SH-SY5Y (cell line): ENCODE results near the gene NFIB.

ENCODE experiments used
- GATA2 ChIP-seq: IDR thresholded peaks from 2 replicates; pipeline ENCODE4 v1.6.1; 2011; ENCODE audit warnings: mild to moderate bottlenecking, low read depth, low read length
- GATA3 ChIP-seq: IDR thresholded peaks from 2 replicates; pipeline ENCODE4 v1.6.1; 2011; ENCODE audit warnings: low read depth, mild to moderate bottlenecking, low read length, moderate library complexity

- no peak for TF ChIP-seq GATA3
- no peak for TF ChIP-seq GATA2
These were observed 55.2 kb downstream of the NFIB start for GRCh38 chr9:14258660-14259239.
